Spleen (tissue), 11 donors: ENCODE results near the gene CFAP45. TPM values are rescaled to one million over a fixed set of nuclear protein-coding genes. Genes with fewer than 3 reads are reported as not detected.

Experiments
- DNase-seq: peaks from one replicate; pipeline ENCODE4 v3.0.0-alpha.2; 2020
- H3K27ac ChIP-seq, 8 donors: fragments of 200-600 bp; sonication (generic) in 7 of 8; 1 replicate in 4 of 8; 2 replicates in 4 of 8; pipeline versions ENCODE4 v1.5.0 to v1.8.0; 2016 to 2021; ENCODE audit warnings: inconsistent platforms in 4 of 8, mild to moderate bottlenecking in 4 of 8, moderate library complexity in 1 of 8
- H3K27me3 ChIP-seq, 7 donors: fragments of 200-600 bp; sonication (generic) in 6 of 7; replicated peaks in 1 of 7; 1 replicate in 4 of 7; 2 replicates in 3 of 7; pipeline versions ENCODE4 v1.5.0 to v1.8.0; 2016 to 2021; ENCODE audit warnings: inconsistent platforms in 3 of 7, mild to moderate bottlenecking in 1 of 7
- H3K36me3 ChIP-seq, 6 donors: fragments of 200-600 bp; sonication (generic) in 5 of 6; 1 replicate in 4 of 6; 2 replicates in 2 of 6; pipeline versions ENCODE4 v1.5.0 to v1.8.0; 2016 to 2021; ENCODE audit warnings: inconsistent platforms in 2 of 6
- H3K4me1 ChIP-seq, 6 donors: fragments of 200-600 bp; sonication (generic) in 5 of 6; 1 replicate in 3 of 6; 2 replicates in 3 of 6; pipeline versions ENCODE4 v1.5.0 to v1.8.0; 2016 to 2021; ENCODE audit warnings: inconsistent platforms in 3 of 6
- H3K4me3 ChIP-seq, 8 donors: fragments of 200-600 bp; sonication (generic) in 7 of 8; 1 replicate in 4 of 8; 2 replicates in 4 of 8; pipeline versions ENCODE4 v1.5.0 to v1.8.0; 2016 to 2021; ENCODE audit warnings: inconsistent platforms in 4 of 8, mild to moderate bottlenecking in 4 of 8, moderate library complexity in 2 of 8
- H3K9me3 ChIP-seq, 8 donors: fragments of 200-600 bp; sonication (generic) in 7 of 8; 1 replicate in 4 of 8; 2 replicates in 4 of 8; pipeline versions ENCODE4 v1.5.0 to v1.8.0; 2016 to 2021; ENCODE audit warnings: inconsistent platforms in 4 of 8
- POLR2A ChIP-seq, 3 donors: fragments of 450-650 bp; IDR thresholded peaks; one replicate each; pipeline ENCODE4 v1.5.1; 2017; ENCODE audit warnings: antibody characterized with exemption in 3 of 3, mild to moderate bottlenecking in 1 of 3
- POLR2AphosphoS5 ChIP-seq, 3 donors: sonication (generic); formaldehyde crosslinking; IDR thresholded peaks; one replicate each; pipeline ENCODE4 v1.5.1; 2017; ENCODE audit warnings: antibody characterized with exemption in 3 of 3
- WGBS, 5 donors: extraction: QIAGEN DNeasy Blood & Tissue Kit in 3 of 5; methylation state at CpG; one replicate each; pipeline versions ENCODE4 v1.1.5 to v1.1.7; 2013 to 2018; 5-methylcytosine and 5-hydroxymethylcytosine counted together
- intact Hi-C: fragments of 100-400 bp; cut with DNase I; formaldehyde crosslinking; loops from one replicate; pipeline ENCODE4 v1.15.0; 2023; ENCODE audit warnings: low total_unique reads
- polyA plus RNA-seq, 3 donors: library from polyadenylated mRNA; stranded (reverse); fragments of 200-250 nt; gene quantifications; one replicate each; pipeline ENCODE4 v1.2.1, GENCODE V29; 2013
- total RNA-seq, 7 donors: library from RNA; depleted of rRNA in 3 of 7; stranded (reverse); fragments of >200 nt in 3 of 7; fragmentation: NEBNext Ultra II Directional in 4 of 7; extraction: Animal tissue kit (Norgen Biotek cat#: 25700) in 4 of 7; gene quantifications; one replicate each; pipeline versions ENCODE4 v1.1.0 to v1.2.1, GENCODE V29; 2016 to 2021
- TF ChIP-seq, protein P1 (sequence below), 11 experiments: fragments of 200-600 bp in 7 of 11; fragments of 450-650 bp in 4 of 11; sonication (generic) in 4 of 11; IDR thresholded peaks in 8 of 11; conservative IDR thresholded peaks in 3 of 11; 1 replicate in 7 of 11; 2 replicates in 4 of 11; pipeline versions ENCODE4 v1.4.0 to v1.8.0; 2016 to 2021; ENCODE audit warnings: antibody characterized with exemption in 11 of 11, inconsistent platforms in 4 of 11, mild to moderate bottlenecking in 1 of 11
- donor health status: healthy with polysubstance abuse.
- donor health status: DM: no; HTN: no; CAD: no; lungs with moderate emphysema.
- donor health status: DM: no; HTN: no; CAD: no.
- donor health status: Bipolar disorder and iron deficiency.
- donor health status: healthy.
- donor health status: DM: no; HTN: no; CAD: no.
- donor health status: DM: yes; HTN: yes; CAD: no.

The CFAP45 gene
- total and polyA plus RNA-seq, 10 donors = 0.58 to 3.0 (median 1.9) TPM

DNA sequence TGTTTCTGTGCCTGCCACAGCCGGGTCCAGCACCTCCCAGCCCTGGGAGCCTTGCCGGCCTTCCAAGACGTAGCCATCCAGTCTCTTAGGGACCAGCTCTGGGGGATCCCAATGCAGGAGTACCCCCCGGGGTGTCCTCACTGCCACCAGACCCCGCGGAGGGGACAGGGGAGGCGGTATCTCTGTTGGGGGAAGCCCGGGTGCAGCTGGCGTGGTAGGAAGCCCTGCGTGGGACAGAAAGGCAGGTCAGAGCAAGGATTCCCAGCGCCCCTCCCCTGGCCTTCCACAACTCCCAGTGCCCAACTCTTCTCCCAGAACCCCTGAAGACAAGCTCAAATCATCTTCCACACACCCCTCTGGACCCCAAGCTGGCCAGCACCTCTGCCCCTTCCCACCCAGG lies 30.3 kb upstream of the CFAP45 start:
- Histone ChIP-seq H3K27ac (peak overlapping the region in 3 of 8 donors; percentile 18 to 57 (median 25)), H3K4me3 (no peak overlapping the region), H3K9me3 (no peaks in the 10 kb centered on the region), H3K4me1 (peaks cover 7 to 41% (median 26%) of the 10 kb centered on the region in 6 donors), H3K36me3 (no peaks in the 10 kb centered on the region), H3K27me3 (no peaks in the 10 kb centered on the region)
- intact Hi-C loops = no loop called here
- TF ChIP-seq, protein P1, sequence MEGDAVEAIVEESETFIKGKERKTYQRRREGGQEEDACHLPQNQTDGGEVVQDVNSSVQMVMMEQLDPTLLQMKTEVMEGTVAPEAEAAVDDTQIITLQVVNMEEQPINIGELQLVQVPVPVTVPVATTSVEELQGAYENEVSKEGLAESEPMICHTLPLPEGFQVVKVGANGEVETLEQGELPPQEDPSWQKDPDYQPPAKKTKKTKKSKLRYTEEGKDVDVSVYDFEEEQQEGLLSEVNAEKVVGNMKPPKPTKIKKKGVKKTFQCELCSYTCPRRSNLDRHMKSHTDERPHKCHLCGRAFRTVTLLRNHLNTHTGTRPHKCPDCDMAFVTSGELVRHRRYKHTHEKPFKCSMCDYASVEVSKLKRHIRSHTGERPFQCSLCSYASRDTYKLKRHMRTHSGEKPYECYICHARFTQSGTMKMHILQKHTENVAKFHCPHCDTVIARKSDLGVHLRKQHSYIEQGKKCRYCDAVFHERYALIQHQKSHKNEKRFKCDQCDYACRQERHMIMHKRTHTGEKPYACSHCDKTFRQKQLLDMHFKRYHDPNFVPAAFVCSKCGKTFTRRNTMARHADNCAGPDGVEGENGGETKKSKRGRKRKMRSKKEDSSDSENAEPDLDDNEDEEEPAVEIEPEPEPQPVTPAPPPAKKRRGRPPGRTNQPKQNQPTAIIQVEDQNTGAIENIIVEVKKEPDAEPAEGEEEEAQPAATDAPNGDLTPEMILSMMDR (IDR thresholded peaks at IDR 0.05 in 8 of 11, conservative IDR thresholded peaks at IDR 0.05 in 3 of 11) = no peak
- no peak for TF ChIP-seq POLR2AphosphoS5 (IDR thresholded peaks at IDR 0.05)
- no peak for TF ChIP-seq POLR2A (IDR thresholded peaks at IDR 0.05)
- 88 to 93% (median 90%) methylated on average over 7 to 11 of the region's 11 CpGs for WGBS, 5 donors
- no peak for DNase-seq

DNA sequence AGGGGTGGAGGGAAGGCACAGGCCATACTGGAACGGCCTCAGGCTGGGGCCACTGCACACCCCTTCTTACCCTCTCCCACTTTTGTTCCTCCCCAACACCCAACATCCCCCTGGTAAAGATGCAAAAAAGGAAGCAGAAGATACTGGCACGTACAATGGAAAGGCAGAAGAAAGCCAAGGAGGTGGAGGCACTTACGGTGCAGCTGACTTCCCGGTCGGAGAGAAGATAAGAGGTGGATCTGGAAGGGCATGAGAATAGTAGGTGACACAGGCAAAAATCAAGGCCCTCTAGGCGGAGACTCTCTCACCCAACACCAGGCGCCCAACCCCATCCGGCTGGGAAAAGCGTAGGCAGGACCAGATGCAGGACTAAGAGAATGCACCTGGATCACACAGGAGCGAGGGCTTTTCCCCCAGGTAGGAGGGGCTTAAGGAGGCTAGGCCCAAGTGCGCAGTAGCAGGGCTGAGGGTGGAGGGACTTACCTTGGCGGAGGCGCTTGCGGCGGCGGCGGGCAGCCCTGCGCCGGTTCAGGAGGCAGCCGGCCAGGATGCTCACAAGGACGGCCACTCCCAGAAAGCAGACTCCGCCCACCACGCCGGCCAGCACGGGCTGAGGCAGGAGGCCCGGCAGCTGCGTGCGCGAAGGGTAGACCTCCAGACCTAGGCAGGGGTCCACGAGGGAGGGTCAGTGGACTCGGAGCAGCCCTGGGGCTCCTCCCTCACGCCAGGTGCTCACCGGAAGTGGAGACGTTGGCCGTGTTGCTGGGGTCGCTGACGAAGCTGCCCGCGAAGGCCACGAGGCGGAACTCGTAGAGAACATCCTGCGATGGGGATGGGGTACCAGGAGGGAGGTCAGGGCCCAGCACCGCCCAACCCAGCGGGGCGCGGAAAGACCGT lies 29.4 kb upstream of the CFAP45 start:
- Histone ChIP-seq H3K36me3 (no peaks in the 10 kb centered on the region), H3K4me3 (peak overlapping the region in 5 of 8 donors; percentile 7 to 60 (median 23)), H3K27ac (peak overlapping the region in 5 of 8 donors; percentile 7 to 57 (median 18)), H3K27me3 (no peaks in the 10 kb centered on the region), H3K9me3 (no peaks in the 10 kb centered on the region), H3K4me1 (peaks cover 7 to 48% (median 26%) of the 10 kb centered on the region in 6 donors)
- intact Hi-C loops = no loop called here
- DNase-seq = peak; percentile 83
- 77 to 90% (median 84%) methylated on average over 39 to 48 of the region's 48 CpGs for WGBS, 5 donors
- TF ChIP-seq POLR2A (IDR thresholded peaks at IDR 0.05) = no peak
- peak in 2 of 3 donors; percentile 55 to 56 for TF ChIP-seq POLR2AphosphoS5 (IDR thresholded peaks at IDR 0.05)

DNA sequence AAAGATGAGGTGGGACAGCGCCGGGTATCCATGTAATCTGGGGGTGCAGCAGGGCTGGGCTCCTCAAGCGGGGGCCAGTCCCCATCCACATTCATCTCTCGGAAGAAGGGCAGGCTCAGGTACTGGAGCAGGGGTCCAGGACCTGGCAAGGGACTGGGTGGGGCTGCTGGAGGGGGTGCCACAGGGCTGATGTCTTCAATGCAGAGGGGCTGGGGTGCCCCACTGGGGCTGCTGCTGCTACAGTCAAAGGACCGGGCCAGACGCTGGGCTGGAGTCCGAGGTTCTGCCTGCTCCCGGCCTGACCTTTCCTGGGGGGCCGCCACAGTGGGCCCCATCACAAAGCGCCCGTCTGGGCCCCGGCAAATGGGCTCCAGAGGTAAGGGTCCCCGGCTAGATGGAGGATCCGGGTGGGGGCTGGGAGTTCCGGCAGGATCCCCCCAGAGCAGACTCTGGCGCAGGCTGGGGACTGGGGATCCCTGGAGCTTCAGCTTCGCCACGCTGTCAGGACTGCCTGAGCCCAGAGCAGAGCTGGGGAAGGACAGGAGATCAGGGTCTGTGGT lies 28.6 kb upstream of the CFAP45 start:
- Histone ChIP-seq H3K27ac (peak overlapping the region in 4 of 8 donors; percentile 13 to 57 (median 22)), H3K4me3 (peak overlapping the region in 3 of 8 donors; percentile 23 to 60 (median 29)), H3K27me3 (no peaks in the 10 kb centered on the region), H3K36me3 (no peaks in the 10 kb centered on the region), H3K4me1 (peaks cover 7 to 56% (median 26%) of the 10 kb centered on the region in 6 donors), H3K9me3 (no peaks in the 10 kb centered on the region)
- TF ChIP-seq, protein P1 (IDR thresholded peaks at IDR 0.05 in 8 of 11, conservative IDR thresholded peaks at IDR 0.05 in 3 of 11) = no peak
- TF ChIP-seq POLR2A (IDR thresholded peaks at IDR 0.05) (no peak), POLR2AphosphoS5 (IDR thresholded peaks at IDR 0.05) (no peak)
- intact Hi-C loops = no loop called here
- DNase-seq = peak; percentile 76
- 87 to 96% (median 94%) methylated on average over 11 to 18 of the region's 18 CpGs for WGBS, 5 donors

DNA sequence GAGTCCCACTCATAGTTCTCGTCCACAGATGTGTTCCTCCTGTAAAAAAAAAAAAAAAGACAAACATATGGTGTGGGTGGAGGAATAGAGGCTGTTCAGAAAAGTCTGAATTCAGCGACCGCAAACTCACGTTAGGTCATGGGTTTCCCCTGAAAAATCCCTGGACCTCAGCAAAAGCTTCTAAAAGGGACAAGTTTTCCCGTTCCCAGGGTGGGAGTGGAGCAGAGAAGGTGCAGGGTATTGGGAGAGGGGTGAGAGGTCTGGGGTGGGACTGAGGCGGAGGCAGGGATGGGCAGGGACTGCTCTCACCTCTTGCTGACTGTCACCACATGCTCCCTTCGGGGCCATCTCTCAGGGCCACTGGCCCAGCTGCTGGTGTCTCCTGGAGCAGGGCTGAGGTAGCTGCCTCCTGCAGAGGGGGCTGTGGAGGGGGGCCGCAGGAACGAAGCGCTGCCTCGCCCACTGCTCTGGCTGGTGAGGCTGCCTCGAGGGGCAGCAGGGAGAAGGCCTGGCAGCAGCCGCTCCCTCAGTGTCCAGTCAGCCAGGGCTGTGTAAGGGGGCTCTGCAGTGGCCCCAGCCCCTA lies 28.0 kb upstream of the CFAP45 start:
- H3K4me3 ChIP-seq = no peak overlapping the region
- DNase-seq = peak; percentile 76
- no peaks in the 10 kb centered on the region for H3K27me3 ChIP-seq
- TF ChIP-seq POLR2AphosphoS5 (IDR thresholded peaks at IDR 0.05) (no peak), POLR2A (IDR thresholded peaks at IDR 0.05) (no peak)
- TF ChIP-seq, protein P1 (IDR thresholded peaks at IDR 0.05 in 8 of 11, conservative IDR thresholded peaks at IDR 0.05 in 3 of 11) = no peak
- peaks cover 10 to 62% (median 31%) of the 10 kb centered on the region in 6 donors for H3K4me1 ChIP-seq
- no peaks in the 10 kb centered on the region for H3K36me3 ChIP-seq
- WGBS, 5 donors = 70 to 90% (median 83%) methylated on average over 9 to 13 of the region's 13 CpGs
- intact Hi-C loops = no loop called here
- no peaks in the 10 kb centered on the region for H3K9me3 ChIP-seq
- no peak overlapping the region for H3K27ac ChIP-seq
